Lung (tissue), 12 donors: ENCODE measurements around the gene DDX51. TPM values are rescaled to one million over a fixed set of nuclear protein-coding genes. Genes with fewer than 3 reads are reported as not detected.

Experiments
- ATAC-seq: fragments of 200-7000 bp; cut with Tn5 transposase; one replicate; pipeline ENCODE4 v1.9.1; 2020; ENCODE audit warnings: moderate number of reproducible peaks; ENCODE audit not compliant: insufficient read depth, low FRiP score
- DNase-seq, 3 donors: peaks; one replicate each; pipeline ENCODE4 v3.0.0-alpha.2; 2013 to 2017
- H3K27ac ChIP-seq, 2 donors: one replicate each; pipeline ENCODE4 v1.5.1; 2013; ENCODE audit warnings: mild to moderate bottlenecking in 2 of 2, moderate library complexity in 2 of 2, control low read depth in 1 of 2, inconsistent platforms in 1 of 2, low read depth in 1 of 2, low read length in 1 of 2
- H3K27me3 ChIP-seq, 3 donors: one replicate each; pipeline ENCODE4 v1.5.1; 2013; ENCODE audit warnings: low read length in 2 of 3; ENCODE audit not compliant: control insufficient read depth in 3 of 3, insufficient read depth in 3 of 3
- H3K36me3 ChIP-seq, 4 donors: one replicate each; pipeline ENCODE4 v1.5.1; 2013; ENCODE audit warnings: low read length in 4 of 4, mild to moderate bottlenecking in 1 of 4, moderate library complexity in 1 of 4; ENCODE audit not compliant: control insufficient read depth in 4 of 4, insufficient read depth in 4 of 4
- H3K4me1 ChIP-seq, 5 donors: one replicate each; pipeline ENCODE4 v1.5.1; 2013; ENCODE audit warnings: low read length in 5 of 5, mild to moderate bottlenecking in 2 of 5, moderate library complexity in 1 of 5; ENCODE audit not compliant: control insufficient read depth in 5 of 5, insufficient read depth in 5 of 5
- H3K4me3 ChIP-seq: one replicate; pipeline ENCODE4 v1.5.1; 2013; ENCODE audit warnings: mild to moderate bottlenecking, control low read depth, moderate library complexity
- H3K9ac ChIP-seq, 2 donors: one replicate each; pipeline ENCODE4 v1.5.1; 2013; ENCODE audit warnings: low read length in 2 of 2, control low read depth in 1 of 2; ENCODE audit not compliant: insufficient read depth in 1 of 2
- H3K9me3 ChIP-seq, 4 donors: one replicate each; pipeline ENCODE4 v1.5.1; 2013; ENCODE audit warnings: low read length in 3 of 4, mild to moderate bottlenecking in 1 of 4, moderate library complexity in 1 of 4; ENCODE audit not compliant: control insufficient read depth in 4 of 4, insufficient read depth in 3 of 4
- CTCF ChIP-seq: IDR thresholded peaks from 2 replicates; pipeline ENCODE4 v1.5.1; 2012; ENCODE audit warnings: mild to moderate bottlenecking; ENCODE audit errors: control extremely low read depth, extremely low read depth
- WGBS, 2 donors: extraction: QIAGEN DNeasy Blood & Tissue Kit; methylation state at CpG; one replicate each; pipeline ENCODE4 v1.1.7; 2013; 5-methylcytosine and 5-hydroxymethylcytosine counted together
- polyA plus RNA-seq, 2 donors: library from polyadenylated mRNA; stranded (reverse); fragments of 200-250 nt; gene quantifications; one replicate each; pipeline ENCODE4 v1.2.1, GENCODE V29; 2013
- total RNA-seq, 2 donors: library from RNA; depleted of rRNA in 1 of 2; stranded (reverse); fragments of >200 nt in 1 of 2; gene quantifications; one replicate each; pipeline ENCODE4 v1.2.1, GENCODE V29; 2014 to 2021
- donor health status: control.
- donor health status: control.
- donor health status: Bipolar disorder and iron deficiency.
- donor health status: healthy.
- donor health status: DM: yes; HTN: yes; CAD: no.

Gene DDX51
- total and polyA plus RNA-seq, 4 donors, result 15.0 to 25.9 (median 17.2) TPM

- H3K36me3 ChIP-seq, result peaks cover 4 to 37% (median 8%) of the 10 kb centered on the region in 4 donors
- no peak overlapping the region for H3K9ac ChIP-seq
- WGBS, 2 donors, result 93 to 95% methylated on average over 9 of the region's 9 CpGs
- no peak for TF ChIP-seq CTCF
- no peak overlapping the region for H3K27ac ChIP-seq
- no peaks in the 10 kb centered on the region for H3K4me1 ChIP-seq
- ATAC-seq, result no peak
- no peaks in the 10 kb centered on the region for H3K27me3 ChIP-seq
- H3K4me3 ChIP-seq, result no peak overlapping the region
- no peak for DNase-seq
- H3K9me3 ChIP-seq, result no peaks in the 10 kb centered on the region
These were observed 28.6 kb downstream of the DDX51 start for GRCh38 chr12:132115500-132115899.

GRCh38 chr12:132114667-132115066 lies 29.5 kb downstream of the DDX51 start:
- H3K9me3 ChIP-seq, result no peaks in the 10 kb centered on the region
- DNase-seq, result no peak
- WGBS, 2 donors, result 95 to 98% methylated on average over 6 of the region's 6 CpGs
- no peak overlapping the region for H3K4me3 ChIP-seq
- H3K27ac ChIP-seq, result no peak overlapping the region
- H3K4me1 ChIP-seq, result no peaks in the 10 kb centered on the region
- no peaks in the 10 kb centered on the region for H3K27me3 ChIP-seq
- H3K9ac ChIP-seq, result no peak overlapping the region
- no peak for TF ChIP-seq CTCF
- peaks cover 4 to 41% (median 11%) of the 10 kb centered on the region in 4 donors for H3K36me3 ChIP-seq
- ATAC-seq, result no peak

GRCh38 chr12:132111654-132112304 lies 32.3 kb downstream of the DDX51 start:
- ATAC-seq (no peak), DNase-seq (no peak)
- Histone ChIP-seq H3K9me3 (no peaks in the 10 kb centered on the region), H3K9ac (no peak overlapping the region), H3K36me3 (peaks cover 4 to 40% (median 15%) of the 10 kb centered on the region in 4 donors), H3K4me3 (no peak overlapping the region), H3K27me3 (no peaks in the 10 kb centered on the region), H3K27ac (no peak overlapping the region), H3K4me1 (no peaks in the 10 kb centered on the region)
- no peak for TF ChIP-seq CTCF
- 92% methylated on average over 19 of the region's 19 CpGs for WGBS, 2 donors

GRCh38 chr12:132110677-132111076 lies 33.4 kb downstream of the DDX51 start:
- peaks cover 4 to 36% (median 13%) of the 10 kb centered on the region in 4 donors for H3K36me3 ChIP-seq
- DNase-seq, result no peak
- no peak overlapping the region for H3K9ac ChIP-seq
- no peak for TF ChIP-seq CTCF
- no peaks in the 10 kb centered on the region for H3K9me3 ChIP-seq
- no peak for ATAC-seq
- no peak overlapping the region for H3K4me3 ChIP-seq
- no peaks in the 10 kb centered on the region for H3K27me3 ChIP-seq
- no peak overlapping the region for H3K27ac ChIP-seq
- no peaks in the 10 kb centered on the region for H3K4me1 ChIP-seq
- WGBS, 2 donors, result 79 to 96% methylated on average over 3 of the region's 3 CpGs
